HG02852 (cell line): ENCODE measurements around the gene CYRIA.

Experiments used
- ATAC-seq: cut with Tn5 transposase; IDR thresholded peaks from one replicate; pipeline ENCODE4 v1.9.1; 2021; ENCODE audit warnings: mild to moderate bottlenecking, moderate library complexity; ENCODE audit not compliant: unreplicated experiment

Gene CYRIA

GRCh38 chr2:16671760-16672159 lies 6.1 kb upstream of the CYRIA start:
- no peak for ATAC-seq

- ATAC-seq, result no peak
Measured at GRCh38 chr2:16669388-16669787, 3.8 kb upstream of the CYRIA start.

GRCh38 chr2:16666449-16666801 lies 791 bp upstream of the CYRIA start:
- no peak for ATAC-seq

- no peak for ATAC-seq
Measured at GRCh38 chr2:16664809-16665747, 556 bp downstream of the CYRIA start.

GRCh38 chr2:16664052-16664731 lies 1.4 kb downstream of the CYRIA start:
- ATAC-seq, result no peak

- ATAC-seq, result no peak
Measured at GRCh38 chr2:16663121-16663905, 2.3 kb downstream of the CYRIA start.

- no peak for ATAC-seq
Measured at GRCh38 chr2:16661936-16662839, 3.4 kb downstream of the CYRIA start.

- no peak for ATAC-seq
Measured at GRCh38 chr2:16661526-16661925, 4.1 kb downstream of the CYRIA start.

- ATAC-seq, result no peak
Measured at GRCh38 chr2:16660556-16660955, 5.1 kb downstream of the CYRIA start.

GRCh38 chr2:16660114-16660513 lies 5.5 kb downstream of the CYRIA start:
- no peak for ATAC-seq

GRCh38 chr2:16658076-16658739 lies 7.4 kb downstream of the CYRIA start:
- no peak for ATAC-seq

- ATAC-seq, result no peak
Measured at GRCh38 chr2:16657671-16658070, 8.0 kb downstream of the CYRIA start.

GRCh38 chr2:16656784-16657391 lies 8.7 kb downstream of the CYRIA start:
- peak; percentile 82 for ATAC-seq

- no peak for ATAC-seq
Measured at GRCh38 chr2:16655905-16656642, 9.6 kb downstream of the CYRIA start.

GRCh38 chr2:16655445-16655837 lies 10.2 kb downstream of the CYRIA start:
- ATAC-seq, result no peak

GRCh38 chr2:16654833-16655444 lies 10.7 kb downstream of the CYRIA start:
- ATAC-seq, result no peak

- peak; percentile 56 for ATAC-seq
Measured at GRCh38 chr2:16653799-16654198, 11.8 kb downstream of the CYRIA start.

- no peak for ATAC-seq
Measured at GRCh38 chr2:16653083-16653375, 12.6 kb downstream of the CYRIA start.
